K562 (cell line): ENCODE measurements around the gene SMAD7. TPM values are rescaled to one million over a fixed set of nuclear protein-coding genes. Genes with fewer than 3 reads are reported as not detected.

Experiments used
- BRD9 ChIP-seq: fragments of 450-650 bp; IDR thresholded peaks from 2 replicates; pipeline ENCODE4 v1.6.1; 2018; ENCODE audit warnings: low read depth; ENCODE audit not compliant: partially characterized antibody
- CBFA2T3 ChIP-seq: fragments of 450-650 bp; IDR thresholded peaks from 2 replicates; pipeline ENCODE4 v1.6.1; 2017
- DDX20 ChIP-seq: fragments of 450-650 bp; IDR thresholded peaks from 2 replicates; pipeline ENCODE4 v1.6.1; 2016; ENCODE audit warnings: missing genetic modification characterization, low read depth, mild to moderate bottlenecking, missing compliant biosample characterization, moderate library complexity
- HNRNPUL1 ChIP-seq: fragments of 200-400 bp; formaldehyde crosslinking; IDR thresholded peaks from 2 replicates; pipeline ENCODE4 v1.6.1; 2017; ENCODE audit warnings: low read length
- MEF2A ChIP-seq: IDR thresholded peaks from 2 replicates; pipeline ENCODE4 v1.6.1; 2011; ENCODE audit warnings: low read depth, mild to moderate bottlenecking, low read length, moderate library complexity; ENCODE audit not compliant: control insufficient read depth
- PCBP1 ChIP-seq: fragments of 200-400 bp; formaldehyde crosslinking; IDR thresholded peaks from 2 replicates; pipeline ENCODE4 v1.6.1; 2018; ENCODE audit warnings: mild to moderate bottlenecking, low read depth, low read length; ENCODE audit not compliant: poor library complexity, severe bottlenecking
- PHF20 ChIP-seq: fragments of 450-650 bp; IDR thresholded peaks from 2 replicates; pipeline ENCODE4 v1.6.1; 2018; ENCODE audit not compliant: partially characterized antibody
- TGIF2 ChIP-seq: sonication (generic); formaldehyde crosslinking; IDR thresholded peaks from 2 replicates; pipeline ENCODE4 v1.8.1; 2022; ENCODE audit warnings: mild to moderate bottlenecking, missing genetic modification reagents, moderate library complexity
- TSC22D4 ChIP-seq: fragments of 450-650 bp; IDR thresholded peaks from 2 replicates; pipeline ENCODE4 v1.6.1; 2016; ENCODE audit warnings: missing genetic modification characterization, missing biosample characterization, control low read depth
- ZNF644 ChIP-seq: fragments of 200-800 bp; sonication (Bioruptor generic); IDR thresholded peaks from 2 replicates; pipeline ENCODE4 v1.6.1; 2016; ENCODE audit warnings: low read depth, missing genetic modification characterization, missing compliant biosample characterization
- ZNF764 ChIP-seq: fragments of 250-450 bp; sonication (Bioruptor Pico); IDR thresholded peaks from 2 replicates; pipeline ENCODE4 v1.4.0; 2020; ENCODE audit warnings: low read depth, mild to moderate bottlenecking, moderate library complexity
- ZNF785 ChIP-seq: fragments of 250-450 bp; sonication (Bioruptor Pico); IDR thresholded peaks from 2 replicates; pipeline ENCODE4 v1.4.0; 2020; ENCODE audit warnings: mild to moderate bottlenecking
- polyA plus RNA-seq, 8 experiments: library from polyadenylated mRNA; depleted of rRNA in 4 of 8; stranded (reverse) in 5 of 8; unstranded in 3 of 8; fragments of >200 nt; fragmentation: Nextera tagmentation in 2 of 8; fragmentation: Illumina TruSeq in 1 of 8; extraction: Ambion mirVana in 2 of 8; extraction: Trizol in 1 of 8; gene quantifications; 2 replicates each; pipeline versions ENCODE4 v1.2.1 to v1.2.3, GENCODE V29; 2011 to 2014; ENCODE audit warnings: inconsistent platforms in 1 of 8, missing spikeins in 1 of 8
- total RNA-seq, 7 experiments: library from RNA; depleted of rRNA in 6 of 7; stranded (reverse); fragments of >200 nt in 6 of 7; fragmentation: Illumina TruSeq in 2 of 7; extraction: Trizol in 2 of 7; gene quantifications; 2 replicates each; pipeline versions ENCODE4 v1.2.1 to v1.2.3, GENCODE V29; 2011 to 2021; ENCODE audit warnings: low replicate concordance in 1 of 7
- TF ChIP-seq, protein P1 (sequence below): fragments of 250-450 bp; sonication (Bioruptor Pico); IDR thresholded peaks from 2 replicates; pipeline ENCODE4 v1.8.0; 2022; ENCODE audit warnings: inconsistent platforms, mild to moderate bottlenecking, moderate library complexity, borderline replicate concordance
- TF ChIP-seq, protein P2 (sequence below): fragments of 200-800 bp; sonication (Bioruptor generic); IDR thresholded peaks from 2 replicates; pipeline ENCODE4 v1.6.1; 2016; ENCODE audit warnings: missing genetic modification characterization, missing compliant biosample characterization
- TF ChIP-seq, protein P3 (sequence below): conservative IDR thresholded peaks from 2 replicates; pipeline ENCODE4 v1.6.1; 2011; ENCODE audit warnings: low read depth, mild to moderate bottlenecking, low read length; ENCODE audit not compliant: control insufficient read depth
- TF ChIP-seq, protein P4 (sequence below): fragments of 250-450 bp; sonication (Bioruptor Pico); IDR thresholded peaks from 2 replicates; pipeline ENCODE4 v1.4.0; 2020; ENCODE audit warnings: mild to moderate bottlenecking, moderate library complexity
- TF ChIP-seq, protein P5 (sequence below): fragments of 450-650 bp; IDR thresholded peaks from 2 replicates; pipeline ENCODE4 v1.6.1; 2016; ENCODE audit warnings: missing biosample characterization, missing genetic modification characterization

Gene SMAD7
- total and polyA plus RNA-seq, 9 of the 15 experiments (the other 6 are each of a cell fraction or from before 2014, with no cell fraction given) = 0.13 to 3.0 (median 1.6) TPM

DNA sequence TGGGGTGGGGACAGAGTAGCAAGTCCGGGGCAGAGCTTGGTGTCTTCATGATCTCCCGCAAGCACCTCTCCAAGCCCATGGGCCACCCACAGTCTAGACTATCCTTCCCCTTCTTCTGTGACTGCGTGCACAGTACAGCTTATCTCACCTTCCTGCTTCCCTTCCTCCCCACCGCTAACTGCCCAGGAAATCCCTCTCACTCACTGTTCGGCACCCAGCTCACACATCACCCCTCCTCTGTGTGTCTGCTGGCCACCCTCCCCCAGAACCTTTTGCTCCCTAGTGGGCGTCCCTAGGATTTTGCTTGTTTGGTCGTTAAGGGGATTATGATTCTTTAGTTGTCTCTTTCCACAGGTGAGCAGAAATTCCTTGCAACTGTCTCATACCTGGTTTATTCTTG is 31.5 kb upstream of the SMAD7 start (continued):
- TF ChIP-seq, protein P1, sequence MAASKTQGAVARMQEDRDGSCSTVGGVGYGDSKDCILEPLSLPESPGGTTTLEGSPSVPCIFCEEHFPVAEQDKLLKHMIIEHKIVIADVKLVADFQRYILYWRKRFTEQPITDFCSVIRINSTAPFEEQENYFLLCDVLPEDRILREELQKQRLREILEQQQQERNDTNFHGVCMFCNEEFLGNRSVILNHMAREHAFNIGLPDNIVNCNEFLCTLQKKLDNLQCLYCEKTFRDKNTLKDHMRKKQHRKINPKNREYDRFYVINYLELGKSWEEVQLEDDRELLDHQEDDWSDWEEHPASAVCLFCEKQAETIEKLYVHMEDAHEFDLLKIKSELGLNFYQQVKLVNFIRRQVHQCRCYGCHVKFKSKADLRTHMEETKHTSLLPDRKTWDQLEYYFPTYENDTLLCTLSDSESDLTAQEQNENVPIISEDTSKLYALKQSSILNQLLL = no peak
- TF ChIP-seq, protein P2, sequence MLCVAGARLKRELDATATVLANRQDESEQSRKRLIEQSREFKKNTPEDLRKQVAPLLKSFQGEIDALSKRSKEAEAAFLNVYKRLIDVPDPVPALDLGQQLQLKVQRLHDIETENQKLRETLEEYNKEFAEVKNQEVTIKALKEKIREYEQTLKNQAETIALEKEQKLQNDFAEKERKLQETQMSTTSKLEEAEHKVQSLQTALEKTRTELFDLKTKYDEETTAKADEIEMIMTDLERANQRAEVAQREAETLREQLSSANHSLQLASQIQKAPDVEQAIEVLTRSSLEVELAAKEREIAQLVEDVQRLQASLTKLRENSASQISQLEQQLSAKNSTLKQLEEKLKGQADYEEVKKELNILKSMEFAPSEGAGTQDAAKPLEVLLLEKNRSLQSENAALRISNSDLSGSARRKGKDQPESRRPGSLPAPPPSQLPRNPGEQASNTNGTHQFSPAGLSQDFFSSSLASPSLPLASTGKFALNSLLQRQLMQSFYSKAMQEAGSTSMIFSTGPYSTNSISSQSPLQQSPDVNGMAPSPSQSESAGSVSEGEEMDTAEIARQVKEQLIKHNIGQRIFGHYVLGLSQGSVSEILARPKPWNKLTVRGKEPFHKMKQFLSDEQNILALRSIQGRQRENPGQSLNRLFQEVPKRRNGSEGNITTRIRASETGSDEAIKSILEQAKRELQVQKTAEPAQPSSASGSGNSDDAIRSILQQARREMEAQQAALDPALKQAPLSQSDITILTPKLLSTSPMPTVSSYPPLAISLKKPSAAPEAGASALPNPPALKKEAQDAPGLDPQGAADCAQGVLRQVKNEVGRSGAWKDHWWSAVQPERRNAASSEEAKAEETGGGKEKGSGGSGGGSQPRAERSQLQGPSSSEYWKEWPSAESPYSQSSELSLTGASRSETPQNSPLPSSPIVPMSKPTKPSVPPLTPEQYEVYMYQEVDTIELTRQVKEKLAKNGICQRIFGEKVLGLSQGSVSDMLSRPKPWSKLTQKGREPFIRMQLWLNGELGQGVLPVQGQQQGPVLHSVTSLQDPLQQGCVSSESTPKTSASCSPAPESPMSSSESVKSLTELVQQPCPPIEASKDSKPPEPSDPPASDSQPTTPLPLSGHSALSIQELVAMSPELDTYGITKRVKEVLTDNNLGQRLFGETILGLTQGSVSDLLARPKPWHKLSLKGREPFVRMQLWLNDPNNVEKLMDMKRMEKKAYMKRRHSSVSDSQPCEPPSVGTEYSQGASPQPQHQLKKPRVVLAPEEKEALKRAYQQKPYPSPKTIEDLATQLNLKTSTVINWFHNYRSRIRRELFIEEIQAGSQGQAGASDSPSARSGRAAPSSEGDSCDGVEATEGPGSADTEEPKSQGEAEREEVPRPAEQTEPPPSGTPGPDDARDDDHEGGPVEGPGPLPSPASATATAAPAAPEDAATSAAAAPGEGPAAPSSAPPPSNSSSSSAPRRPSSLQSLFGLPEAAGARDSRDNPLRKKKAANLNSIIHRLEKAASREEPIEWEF (CRISPR knock-in tag) = no peak
- TF ChIP-seq BRD9 (no peak), HNRNPUL1 (no peak), ZNF785 (CRISPR knock-in tag) (no peak), TSC22D4 (tag) (no peak), ZNF644 (tag) (no peak), ZNF764 (no peak), PHF20 (no peak), MEF2A (no peak), PCBP1 (no peak), TGIF2 (no peak), CBFA2T3 (peak; percentile 73), DDX20 (no peak)
- TF ChIP-seq, protein P3, sequence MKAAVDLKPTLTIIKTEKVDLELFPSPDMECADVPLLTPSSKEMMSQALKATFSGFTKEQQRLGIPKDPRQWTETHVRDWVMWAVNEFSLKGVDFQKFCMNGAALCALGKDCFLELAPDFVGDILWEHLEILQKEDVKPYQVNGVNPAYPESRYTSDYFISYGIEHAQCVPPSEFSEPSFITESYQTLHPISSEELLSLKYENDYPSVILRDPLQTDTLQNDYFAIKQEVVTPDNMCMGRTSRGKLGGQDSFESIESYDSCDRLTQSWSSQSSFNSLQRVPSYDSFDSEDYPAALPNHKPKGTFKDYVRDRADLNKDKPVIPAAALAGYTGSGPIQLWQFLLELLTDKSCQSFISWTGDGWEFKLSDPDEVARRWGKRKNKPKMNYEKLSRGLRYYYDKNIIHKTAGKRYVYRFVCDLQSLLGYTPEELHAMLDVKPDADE = no peak
- TF ChIP-seq, protein P4, sequence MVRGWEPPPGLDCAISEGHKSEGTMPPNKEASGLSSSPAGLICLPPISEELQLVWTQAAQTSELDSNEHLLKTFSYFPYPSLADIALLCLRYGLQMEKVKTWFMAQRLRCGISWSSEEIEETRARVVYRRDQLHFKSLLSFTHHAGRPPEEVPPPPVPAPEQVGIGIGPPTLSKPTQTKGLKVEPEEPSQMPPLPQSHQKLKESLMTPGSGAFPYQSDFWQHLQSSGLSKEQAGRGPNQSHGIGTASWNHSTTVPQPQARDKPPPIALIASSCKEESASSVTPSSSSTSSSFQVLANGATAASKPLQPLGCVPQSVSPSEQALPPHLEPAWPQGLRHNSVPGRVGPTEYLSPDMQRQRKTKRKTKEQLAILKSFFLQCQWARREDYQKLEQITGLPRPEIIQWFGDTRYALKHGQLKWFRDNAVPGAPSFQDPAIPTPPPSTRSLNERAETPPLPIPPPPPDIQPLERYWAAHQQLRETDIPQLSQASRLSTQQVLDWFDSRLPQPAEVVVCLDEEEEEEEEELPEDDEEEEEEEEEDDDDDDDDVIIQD (CRISPR knock-in tag) = no peak
- TF ChIP-seq, protein P5, sequence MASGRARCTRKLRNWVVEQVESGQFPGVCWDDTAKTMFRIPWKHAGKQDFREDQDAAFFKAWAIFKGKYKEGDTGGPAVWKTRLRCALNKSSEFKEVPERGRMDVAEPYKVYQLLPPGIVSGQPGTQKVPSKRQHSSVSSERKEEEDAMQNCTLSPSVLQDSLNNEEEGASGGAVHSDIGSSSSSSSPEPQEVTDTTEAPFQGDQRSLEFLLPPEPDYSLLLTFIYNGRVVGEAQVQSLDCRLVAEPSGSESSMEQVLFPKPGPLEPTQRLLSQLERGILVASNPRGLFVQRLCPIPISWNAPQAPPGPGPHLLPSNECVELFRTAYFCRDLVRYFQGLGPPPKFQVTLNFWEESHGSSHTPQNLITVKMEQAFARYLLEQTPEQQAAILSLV (tag) = no peak
